ENCODE measurements around the gene TMX3. TPM values are rescaled to one million over a fixed set of nuclear protein-coding genes. Genes with fewer than 3 reads are reported as not detected.

The TMX3 gene
- total RNA-seq = 10 to 100 TPM; 17.5 to 25.9 TPM

- Histone ChIP-seq H3K36me3 (replicated peaks in 1 of 2; ENCODE audit: insufficient read depth in 1 of 2, low read depth in 2 of 2) (peaks cover 0 to 4% of the 10 kb centered on the region in 2 donors), H3K4me3 (peak within 1 kb of the TSS; percentile 85 to 95), H3K27ac (peak within 1 kb of the TSS; percentile 37 to 82 (median 72)), H3K9me3 (no peaks in the 10 kb centered on the region), H3K27me3 (no peaks in the 10 kb centered on the region), H3K4me1 (peaks cover 20% of the 10 kb centered on the region)
- peak; percentile 99 for ATAC-seq
- peak; percentile 90 to 94 (median 93) for DNase-seq
- intact Hi-C loops (cut with DNase I) = no loop called here
- 0% methylated on average over 33 to 70 of the region's 70 CpGs for WGBS, 2 donors
- peak in 1 of 7 experiments; percentile 5 for TF ChIP-seq CTCF (IDR thresholded peaks at IDR 0.05)
- peak in 2 of 3 donors; percentile 48 to 59 for TF ChIP-seq POLR2A (IDR thresholded peaks at IDR 0.05)
Observed at GRCh38 chr18:68714712-68715496, at the start of gene TMX3. Gene TMX3, minus strand, starts transcription at chr18:68715108. Its CDS starts 127 bp downstream, at chr18:68714981.

- Histone ChIP-seq H3K36me3 (replicated peaks in 1 of 2; ENCODE audit: insufficient read depth in 1 of 2, low read depth in 2 of 2) (no peaks in the 10 kb centered on the region), H3K4me3 (no peak overlapping the region), H3K27me3 (no peaks in the 10 kb centered on the region), H3K9me3 (no peaks in the 10 kb centered on the region), H3K4me1 (no peaks in the 10 kb centered on the region), H3K27ac (no peak overlapping the region)
- no peak for TF ChIP-seq POLR2A (IDR thresholded peaks at IDR 0.05)
- 67 to 79% methylated on average over 2 of the region's 2 CpGs for WGBS, 2 donors
- intact Hi-C loops (cut with DNase I) = no loop called here
- DNase-seq (no peak), ATAC-seq (no peak)
Observed at GRCh38 chr18:68764016-68764415, 49.1 kb upstream of the TMX3 start.

- Histone ChIP-seq H3K27ac (no peak overlapping the region), H3K9me3 (no peaks in the 10 kb centered on the region), H3K27me3 (no peaks in the 10 kb centered on the region), H3K36me3 (replicated peaks in 1 of 2; ENCODE audit: insufficient read depth in 1 of 2, low read depth in 2 of 2) (no peaks in the 10 kb centered on the region), H3K4me1 (no peaks in the 10 kb centered on the region), H3K4me3 (no peak overlapping the region)
- 67 to 84% methylated on average over 2 of the region's 2 CpGs for WGBS, 2 donors
- no peak for DNase-seq
- no peak for TF ChIP-seq CTCF (IDR thresholded peaks at IDR 0.05)
- TF ChIP-seq POLR2A (IDR thresholded peaks at IDR 0.05) = no peak
- intact Hi-C loops (cut with DNase I) = no loop called here
- no peak for ATAC-seq
Observed at GRCh38 chr18:68763083-68763482, 48.2 kb upstream of the TMX3 start.

- TF ChIP-seq CTCF (IDR thresholded peaks at IDR 0.05) = no peak
- no peak for TF ChIP-seq POLR2A (IDR thresholded peaks at IDR 0.05)
- Histone ChIP-seq H3K27me3 (no peaks in the 10 kb centered on the region), H3K27ac (no peak overlapping the region), H3K36me3 (replicated peaks in 1 of 2; ENCODE audit: insufficient read depth in 1 of 2, low read depth in 2 of 2) (no peaks in the 10 kb centered on the region), H3K4me1 (no peaks in the 10 kb centered on the region), H3K4me3 (no peak overlapping the region), H3K9me3 (no peaks in the 10 kb centered on the region)
- DNase-seq (no peak), ATAC-seq (no peak)
- intact Hi-C loops (cut with DNase I) = no loop called here
- WGBS, 2 donors = 70 to 74% methylated on average over 2 of the region's 2 CpGs
Observed at GRCh38 chr18:68759308-68759707, 44.4 kb upstream of the TMX3 start.

GRCh38 chr18:68757126-68757525, 42.2 kb upstream of the TMX3 start:
- Histone ChIP-seq H3K4me3 (no peak overlapping the region), H3K9me3 (no peaks in the 10 kb centered on the region), H3K4me1 (no peaks in the 10 kb centered on the region), H3K27me3 (no peaks in the 10 kb centered on the region), H3K36me3 (replicated peaks in 1 of 2; ENCODE audit: insufficient read depth in 1 of 2, low read depth in 2 of 2) (no peaks in the 10 kb centered on the region), H3K27ac (no peak overlapping the region)
- DNase-seq (no peak), ATAC-seq (no peak)
- intact Hi-C loops (cut with DNase I) = no loop called here
- 78 to 87% methylated on average over 1 of the region's 1 CpG for WGBS, 2 donors
- TF ChIP-seq POLR2A (IDR thresholded peaks at IDR 0.05) (no peak), CTCF (IDR thresholded peaks at IDR 0.05) (no peak)
